Liver (tissue), 9 donors: Measurements from ENCODE around the gene SLC6A18. TPM values are rescaled to one million over a fixed set of nuclear protein-coding genes. Genes with fewer than 3 reads are reported as not detected.

ENCODE experiments used
- DNase-seq: peaks from one replicate; pipeline ENCODE4 v3.0.0-alpha.2; 2017; ENCODE audit warnings: low spot score
- H3K27ac ChIP-seq, 2 donors: one replicate each; pipeline ENCODE4 v1.7.0; 2013; ENCODE audit warnings: inconsistent platforms in 2 of 2, low read length in 2 of 2, control low read depth in 1 of 2, low read depth in 1 of 2, mild to moderate bottlenecking in 1 of 2
- H3K27me3 ChIP-seq, 4 donors: one replicate each; pipeline versions ENCODE4 v1.6.1 to v1.7.0; 2013; ENCODE audit warnings: low read length in 3 of 4, inconsistent platforms in 1 of 4, mild to moderate bottlenecking in 1 of 4, moderate library complexity in 1 of 4; ENCODE audit not compliant: control insufficient read depth in 4 of 4, insufficient read depth in 4 of 4
- H3K36me3 ChIP-seq, 4 donors: one replicate each; pipeline versions ENCODE4 v1.6.1 to v1.7.0; 2013; ENCODE audit warnings: low read length in 3 of 4, mild to moderate bottlenecking in 3 of 4, low read depth in 1 of 4, moderate library complexity in 1 of 4; ENCODE audit not compliant: control insufficient read depth in 4 of 4, insufficient read depth in 3 of 4
- H3K4me1 ChIP-seq, 4 donors: one replicate each; pipeline versions ENCODE4 v1.6.1 to v1.7.0; 2013; ENCODE audit warnings: low read length in 3 of 4, mild to moderate bottlenecking in 3 of 4, moderate library complexity in 1 of 4; ENCODE audit not compliant: control insufficient read depth in 4 of 4, insufficient read depth in 4 of 4
- H3K4me3 ChIP-seq, 3 donors: one replicate each; pipeline versions ENCODE4 v1.6.1 to v1.7.0; 2013; ENCODE audit warnings: low read length in 3 of 3, control low read depth in 1 of 3, low read depth in 1 of 3, mild to moderate bottlenecking in 1 of 3
- H3K9ac ChIP-seq, 2 donors: one replicate each; pipeline ENCODE4 v1.7.0; 2013; ENCODE audit warnings: low read length in 2 of 2, mild to moderate bottlenecking in 2 of 2, moderate library complexity in 2 of 2, control low read depth in 1 of 2, low read depth in 1 of 2
- H3K9me3 ChIP-seq, 4 donors: one replicate each; pipeline versions ENCODE4 v1.6.1 to v1.7.0; 2013; ENCODE audit warnings: low read length in 3 of 4; ENCODE audit not compliant: control insufficient read depth in 4 of 4
- ATF3 ChIP-seq: IDR thresholded peaks from 2 replicates; pipeline ENCODE4 v1.6.1; 2016; ENCODE audit warnings: antibody characterized with exemption
- EGR1 ChIP-seq, 2 donors: IDR thresholded peaks; 2 replicates each; pipeline ENCODE4 v1.6.1; 2016 to 2018; ENCODE audit warnings: antibody characterized with exemption in 2 of 2, low read depth in 2 of 2
- FOXA1 ChIP-seq: IDR thresholded peaks from 2 replicates; pipeline ENCODE4 v1.6.1; 2016; ENCODE audit warnings: antibody characterized with exemption
- FOXA2 ChIP-seq: IDR thresholded peaks from 2 replicates; pipeline ENCODE4 v1.6.1; 2016; ENCODE audit warnings: antibody characterized with exemption
- GABPA ChIP-seq, 2 donors: IDR thresholded peaks in 1 of 2; conservative IDR thresholded peaks in 1 of 2; 2 replicates each; pipeline ENCODE4 v1.6.1; 2016; ENCODE audit warnings: antibody characterized with exemption in 2 of 2, mild to moderate bottlenecking in 1 of 2, moderate library complexity in 1 of 2
- HNF4A ChIP-seq, 2 donors: conservative IDR thresholded peaks; 2 replicates each; pipeline ENCODE4 v1.6.1; 2016; ENCODE audit warnings: antibody characterized with exemption in 2 of 2, mild to moderate bottlenecking in 2 of 2
- HNF4G ChIP-seq: IDR thresholded peaks from 2 replicates; pipeline ENCODE4 v1.6.1; 2016; ENCODE audit warnings: antibody characterized with exemption
- JUND ChIP-seq, 2 donors: IDR thresholded peaks; 2 replicates each; pipeline ENCODE4 v1.6.1; 2016; ENCODE audit warnings: antibody characterized with exemption in 2 of 2
- MAX ChIP-seq: IDR thresholded peaks from 2 replicates; pipeline ENCODE4 v1.6.1; 2016; ENCODE audit warnings: antibody characterized with exemption
- NR2F2 ChIP-seq: IDR thresholded peaks from 2 replicates; pipeline ENCODE4 v1.6.1; 2016; ENCODE audit warnings: antibody characterized with exemption
- RAD21 ChIP-seq, 2 donors: IDR thresholded peaks; 2 replicates each; pipeline ENCODE4 v1.6.1; 2016; ENCODE audit warnings: antibody characterized with exemption in 2 of 2, mild to moderate bottlenecking in 2 of 2
- RXRA ChIP-seq, 2 donors: IDR thresholded peaks; 2 replicates each; pipeline ENCODE4 v1.6.1; 2017 to 2018; ENCODE audit warnings: antibody characterized with exemption in 2 of 2, mild to moderate bottlenecking in 1 of 2
- SP1 ChIP-seq: IDR thresholded peaks from 2 replicates; pipeline ENCODE4 v1.6.1; 2018; ENCODE audit warnings: antibody characterized with exemption, mild to moderate bottlenecking
- TAF1 ChIP-seq: conservative IDR thresholded peaks from 2 replicates; pipeline ENCODE4 v1.6.1; 2016; ENCODE audit warnings: antibody characterized with exemption, mild to moderate bottlenecking
- YY1 ChIP-seq: IDR thresholded peaks from 2 replicates; pipeline ENCODE4 v1.6.1; 2016; ENCODE audit warnings: antibody characterized with exemption, mild to moderate bottlenecking
- WGBS: extraction: QIAGEN DNeasy Blood & Tissue Kit; methylation state at CpG from one replicate; pipeline ENCODE4 v1.1.7; 2013; 5-methylcytosine and 5-hydroxymethylcytosine counted together
- polyA plus RNA-seq, 2 donors: library from polyadenylated mRNA; stranded (reverse) in 1 of 2; unstranded in 1 of 2; fragments of 200-250 nt in 1 of 2; fragments of >200 nt in 1 of 2; fragmentation: Nextera tagmentation in 1 of 2; extraction: Ambion mirVana in 1 of 2; gene quantifications; one replicate each; pipeline versions ENCODE4 v1.2.1 to v1.2.3, GENCODE V29; 2013 to 2015
- total RNA-seq, 2 donors: library from RNA; depleted of rRNA; stranded (reverse); fragments of >200 nt; gene quantifications; one replicate each; pipeline ENCODE4 v1.2.3, GENCODE V29; 2014
- TF ChIP-seq, protein P1 (sequence below): fragments of 150-350 bp; IDR thresholded peaks from 2 replicates; pipeline ENCODE4 v1.5.1; 2017; ENCODE audit warnings: improper control_type of control experiment, low read depth, low read length; ENCODE audit not compliant: missing input control
- TF ChIP-seq, protein P2 (sequence below): IDR thresholded peaks from 2 replicates; pipeline ENCODE4 v1.6.1; 2016; ENCODE audit warnings: antibody characterized with exemption
- TF ChIP-seq, protein P3 (sequence below): IDR thresholded peaks from 2 replicates; pipeline ENCODE4 v1.6.1; 2016; ENCODE audit warnings: antibody characterized with exemption, mild to moderate bottlenecking
- donor health status: healthy.
- donor health status: healthy.
- donor health status: healthy.
- donor health status: healthy.
- donor health status: healthy.

The SLC6A18 gene
- total and polyA plus RNA-seq, 4 donors: not detected

GRCh38 chr5:1230551-1230950 lies 5.4 kb downstream of the SLC6A18 start:
- TF ChIP-seq FOXA1: no peak
- no peak for TF ChIP-seq SP1
- no peak for TF ChIP-seq FOXA2
- TF ChIP-seq, protein P1, sequence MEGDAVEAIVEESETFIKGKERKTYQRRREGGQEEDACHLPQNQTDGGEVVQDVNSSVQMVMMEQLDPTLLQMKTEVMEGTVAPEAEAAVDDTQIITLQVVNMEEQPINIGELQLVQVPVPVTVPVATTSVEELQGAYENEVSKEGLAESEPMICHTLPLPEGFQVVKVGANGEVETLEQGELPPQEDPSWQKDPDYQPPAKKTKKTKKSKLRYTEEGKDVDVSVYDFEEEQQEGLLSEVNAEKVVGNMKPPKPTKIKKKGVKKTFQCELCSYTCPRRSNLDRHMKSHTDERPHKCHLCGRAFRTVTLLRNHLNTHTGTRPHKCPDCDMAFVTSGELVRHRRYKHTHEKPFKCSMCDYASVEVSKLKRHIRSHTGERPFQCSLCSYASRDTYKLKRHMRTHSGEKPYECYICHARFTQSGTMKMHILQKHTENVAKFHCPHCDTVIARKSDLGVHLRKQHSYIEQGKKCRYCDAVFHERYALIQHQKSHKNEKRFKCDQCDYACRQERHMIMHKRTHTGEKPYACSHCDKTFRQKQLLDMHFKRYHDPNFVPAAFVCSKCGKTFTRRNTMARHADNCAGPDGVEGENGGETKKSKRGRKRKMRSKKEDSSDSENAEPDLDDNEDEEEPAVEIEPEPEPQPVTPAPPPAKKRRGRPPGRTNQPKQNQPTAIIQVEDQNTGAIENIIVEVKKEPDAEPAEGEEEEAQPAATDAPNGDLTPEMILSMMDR: no peak
- no peak for TF ChIP-seq RAD21 (IDR thresholded peaks at IDR 0.05)
- no peak for TF ChIP-seq NR2F2
- no peak for TF ChIP-seq YY1
- TF ChIP-seq ATF3: no peak
- no peak for TF ChIP-seq TAF1
- no peak for TF ChIP-seq HNF4A (conservative IDR thresholded peaks at IDR 0.05)
- no peak for TF ChIP-seq EGR1 (IDR thresholded peaks at IDR 0.05; ENCODE audit: low read depth in 2 of 2)
- no peak for TF ChIP-seq GABPA (IDR thresholded peaks at IDR 0.05 in 1 of 2, conservative IDR thresholded peaks at IDR 0.05 in 1 of 2)
- no peak for TF ChIP-seq HNF4G
- TF ChIP-seq, protein P2, sequence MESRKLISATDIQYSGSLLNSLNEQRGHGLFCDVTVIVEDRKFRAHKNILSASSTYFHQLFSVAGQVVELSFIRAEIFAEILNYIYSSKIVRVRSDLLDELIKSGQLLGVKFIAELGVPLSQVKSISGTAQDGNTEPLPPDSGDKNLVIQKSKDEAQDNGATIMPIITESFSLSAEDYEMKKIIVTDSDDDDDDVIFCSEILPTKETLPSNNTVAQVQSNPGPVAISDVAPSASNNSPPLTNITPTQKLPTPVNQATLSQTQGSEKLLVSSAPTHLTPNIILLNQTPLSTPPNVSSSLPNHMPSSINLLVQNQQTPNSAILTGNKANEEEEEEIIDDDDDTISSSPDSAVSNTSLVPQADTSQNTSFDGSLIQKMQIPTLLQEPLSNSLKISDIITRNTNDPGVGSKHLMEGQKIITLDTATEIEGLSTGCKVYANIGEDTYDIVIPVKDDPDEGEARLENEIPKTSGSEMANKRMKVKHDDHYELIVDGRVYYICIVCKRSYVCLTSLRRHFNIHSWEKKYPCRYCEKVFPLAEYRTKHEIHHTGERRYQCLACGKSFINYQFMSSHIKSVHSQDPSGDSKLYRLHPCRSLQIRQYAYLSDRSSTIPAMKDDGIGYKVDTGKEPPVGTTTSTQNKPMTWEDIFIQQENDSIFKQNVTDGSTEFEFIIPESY: no peak
- no peak for TF ChIP-seq MAX
- TF ChIP-seq, protein P3, sequence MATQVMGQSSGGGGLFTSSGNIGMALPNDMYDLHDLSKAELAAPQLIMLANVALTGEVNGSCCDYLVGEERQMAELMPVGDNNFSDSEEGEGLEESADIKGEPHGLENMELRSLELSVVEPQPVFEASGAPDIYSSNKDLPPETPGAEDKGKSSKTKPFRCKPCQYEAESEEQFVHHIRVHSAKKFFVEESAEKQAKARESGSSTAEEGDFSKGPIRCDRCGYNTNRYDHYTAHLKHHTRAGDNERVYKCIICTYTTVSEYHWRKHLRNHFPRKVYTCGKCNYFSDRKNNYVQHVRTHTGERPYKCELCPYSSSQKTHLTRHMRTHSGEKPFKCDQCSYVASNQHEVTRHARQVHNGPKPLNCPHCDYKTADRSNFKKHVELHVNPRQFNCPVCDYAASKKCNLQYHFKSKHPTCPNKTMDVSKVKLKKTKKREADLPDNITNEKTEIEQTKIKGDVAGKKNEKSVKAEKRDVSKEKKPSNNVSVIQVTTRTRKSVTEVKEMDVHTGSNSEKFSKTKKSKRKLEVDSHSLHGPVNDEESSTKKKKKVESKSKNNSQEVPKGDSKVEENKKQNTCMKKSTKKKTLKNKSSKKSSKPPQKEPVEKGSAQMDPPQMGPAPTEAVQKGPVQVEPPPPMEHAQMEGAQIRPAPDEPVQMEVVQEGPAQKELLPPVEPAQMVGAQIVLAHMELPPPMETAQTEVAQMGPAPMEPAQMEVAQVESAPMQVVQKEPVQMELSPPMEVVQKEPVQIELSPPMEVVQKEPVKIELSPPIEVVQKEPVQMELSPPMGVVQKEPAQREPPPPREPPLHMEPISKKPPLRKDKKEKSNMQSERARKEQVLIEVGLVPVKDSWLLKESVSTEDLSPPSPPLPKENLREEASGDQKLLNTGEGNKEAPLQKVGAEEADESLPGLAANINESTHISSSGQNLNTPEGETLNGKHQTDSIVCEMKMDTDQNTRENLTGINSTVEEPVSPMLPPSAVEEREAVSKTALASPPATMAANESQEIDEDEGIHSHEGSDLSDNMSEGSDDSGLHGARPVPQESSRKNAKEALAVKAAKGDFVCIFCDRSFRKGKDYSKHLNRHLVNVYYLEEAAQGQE: no peak
- no peak for TF ChIP-seq JUND (IDR thresholded peaks at IDR 0.05)
- no peak for TF ChIP-seq RXRA (IDR thresholded peaks at IDR 0.05)
- Histone ChIP-seq H3K36me3 (no peaks in the 10 kb centered on the region), H3K27ac (no peak overlapping the region), H3K9me3 (peaks cover 0 to 5% (median 3%) of the 10 kb centered on the region in 4 donors), H3K4me1 (no peaks in the 10 kb centered on the region), H3K9ac (no peak overlapping the region), H3K4me3 (no peak overlapping the region), H3K27me3 (no peaks in the 10 kb centered on the region)
- 91% methylated on average over 17 of the region's 17 CpGs for WGBS
- DNase-seq: no peak
